Activated CD4-positive, alpha-beta memory T cell treated with anti-CD3 and anti-CD28 coated beads for 36 hours (primary cell): ENCODE results near the gene EIF2S1. TPM values are rescaled to one million over a fixed set of nuclear protein-coding genes. Genes with fewer than 3 reads are reported as not detected.
A peak's percentile ranks its signal among the peaks of the same experiment; 100 is the strongest.

Source experiments
- CTCF ChIA-PET: fragments of 350-600 bp; sonication (Branson Sonifier 250); formaldehyde crosslinking; loops from one replicate; lab custom pipeline; 2021; ENCODE audit warnings: antibody characterized with exemption, inconsistent platforms; lab: Charles Lee
- POLR2A ChIA-PET: fragments of 350-600 bp; sonication (Branson Sonifier 250); formaldehyde crosslinking; loops from one replicate; lab custom pipeline; 2021; ENCODE audit warnings: antibody characterized with exemption; lab: Charles Lee
- DNase-seq: peaks from one replicate; pipeline ENCODE4 v3.0.0-alpha.2; 2020
- H3K27ac Mint-ChIP-seq: one replicate; pipeline ENCODE4 v1.8.0; 2021; ENCODE audit warnings: mixed read lengths
- H3K27me3 Mint-ChIP-seq: one replicate; pipeline ENCODE4 v1.8.0; 2021; ENCODE audit warnings: mixed read lengths
- H3K36me3 Mint-ChIP-seq: one replicate; pipeline ENCODE4 v1.8.0; 2021; ENCODE audit warnings: mixed read lengths
- H3K4me1 Mint-ChIP-seq: one replicate; pipeline ENCODE4 v1.8.0; 2021; ENCODE audit warnings: low read depth, mixed read lengths
- H3K4me3 Mint-ChIP-seq: one replicate; pipeline ENCODE4 v1.8.0; 2021; ENCODE audit warnings: mild to moderate bottlenecking, mixed read lengths
- H3K9me3 Mint-ChIP-seq: one replicate; pipeline ENCODE4 v1.8.0; 2021; ENCODE audit warnings: mixed read lengths
- intact Hi-C: fragments of 100-400 bp; cut with micrococcal nuclease; formaldehyde crosslinking; loops from one replicate; pipeline ENCODE4 v1.15.1; 2023
- total RNA-seq, 2 experiments: library from RNA; stranded (reverse); gene quantifications; one replicate each; pipeline ENCODE4 v1.2.3, GENCODE V29; 2021

The EIF2S1 gene
- total RNA-seq, 2 experiments from 2014 or later: 238 to 240 TPM

DNA sequence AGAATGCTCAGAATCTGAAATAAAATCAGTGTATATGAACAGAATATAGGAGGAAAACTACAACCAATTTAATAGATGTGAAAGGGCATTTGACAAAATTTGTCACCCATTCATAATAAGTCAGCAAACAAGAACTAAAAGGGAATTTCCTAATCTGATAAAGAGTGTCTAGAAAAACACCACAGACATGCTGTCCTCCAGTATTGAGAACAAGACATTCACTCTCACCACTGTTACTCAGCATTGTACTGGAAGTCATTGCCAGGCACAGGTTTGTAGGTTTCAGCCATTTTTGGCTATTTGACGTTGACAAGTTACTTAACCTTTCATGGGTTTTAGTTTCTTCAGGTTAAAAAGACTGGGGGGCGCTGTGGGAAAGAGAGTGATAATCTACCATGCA, 13.2 kb downstream of the EIF2S1 start:
- H3K9me3 Mint-ChIP-seq: no peaks in the 10 kb centered on the region

DNA sequence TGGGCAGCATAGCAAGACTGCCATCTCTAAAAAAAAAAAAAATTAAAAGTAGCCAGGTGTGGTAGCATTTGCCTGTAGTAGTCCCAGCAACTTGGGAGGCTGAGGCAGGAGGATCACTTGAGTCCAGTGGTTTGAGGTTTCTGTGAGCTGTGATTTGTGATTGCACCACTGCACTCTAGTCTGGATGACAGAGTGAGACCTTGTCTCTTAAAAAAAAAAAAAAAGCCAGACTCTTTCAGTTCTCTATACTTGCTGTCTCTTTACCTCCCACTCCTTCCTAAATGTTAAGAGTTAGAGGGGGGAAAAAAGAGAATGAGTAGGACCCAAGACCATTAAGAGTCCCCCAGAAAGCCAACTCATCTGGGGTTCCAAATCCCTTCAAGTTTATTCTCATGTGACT, 17.8 kb downstream of the EIF2S1 start:
- CTCF ChIA-PET: no interaction called here
- peaks cover 58% of the 10 kb centered on the region for H3K36me3 Mint-ChIP-seq
- no peaks in the 10 kb centered on the region for H3K9me3 Mint-ChIP-seq
- POLR2A ChIA-PET: no interaction called here
- H3K4me1 Mint-ChIP-seq: peaks cover 26% of the 10 kb centered on the region
- H3K4me3 Mint-ChIP-seq: no peak overlapping the region
- peak; percentile 15 for DNase-seq
- intact Hi-C loops: no loop called here
- no peak overlapping the region for H3K27ac Mint-ChIP-seq
- no peaks in the 10 kb centered on the region for H3K27me3 Mint-ChIP-seq

More for the DNA sequence above, 13.2 kb downstream of the EIF2S1 start:
- H3K36me3 Mint-ChIP-seq: peaks cover 46% of the 10 kb centered on the region
- peak overlapping the region; percentile 86 for H3K27ac Mint-ChIP-seq
- CTCF ChIA-PET: no interaction called here
- POLR2A ChIA-PET: no interaction called here
- DNase-seq: peak; percentile 49
- H3K4me1 Mint-ChIP-seq: peaks cover 52% of the 10 kb centered on the region
- no peak overlapping the region for H3K4me3 Mint-ChIP-seq
- intact Hi-C loops: loop anchor here (1.0 kb wide), 1 partner anchor 13 kb away; the partner anchor contains the start of gene EIF2S1
- no peaks in the 10 kb centered on the region for H3K27me3 Mint-ChIP-seq

DNA sequence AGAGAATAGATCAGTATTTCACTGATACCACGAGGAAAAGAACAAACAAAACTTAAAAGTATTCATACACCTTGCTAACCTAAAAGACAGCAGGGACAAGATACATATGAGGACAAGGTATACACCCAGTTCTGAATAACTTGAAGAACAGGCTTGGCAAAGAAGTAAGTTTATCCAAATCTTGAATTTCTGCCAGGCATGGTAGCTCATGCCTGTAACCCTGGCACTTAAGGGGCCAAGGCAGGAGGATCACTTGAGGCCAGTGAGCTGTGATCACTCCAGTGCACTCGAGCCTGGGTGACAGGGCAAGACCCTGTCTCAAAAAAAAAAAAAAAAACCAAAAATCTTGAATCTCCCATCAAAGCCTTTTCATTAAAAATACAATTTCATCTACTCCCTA, 25.0 kb downstream of the EIF2S1 start:
- no peaks in the 10 kb centered on the region for H3K9me3 Mint-ChIP-seq
- H3K4me1 Mint-ChIP-seq: peaks cover 3% of the 10 kb centered on the region
- intact Hi-C loops: no loop called here
- POLR2A ChIA-PET: interaction anchor here (0.6 kb wide), 1 partner anchor 29 kb away, joined by 4 read pairs; no protein-coding TSS in a partner anchor
- DNase-seq: no peak
- H3K4me3 Mint-ChIP-seq: no peak overlapping the region
- H3K27me3 Mint-ChIP-seq: no peaks in the 10 kb centered on the region
- H3K36me3 Mint-ChIP-seq: peaks cover 52% of the 10 kb centered on the region
- H3K27ac Mint-ChIP-seq: no peak overlapping the region
- CTCF ChIA-PET: no interaction called here

DNA sequence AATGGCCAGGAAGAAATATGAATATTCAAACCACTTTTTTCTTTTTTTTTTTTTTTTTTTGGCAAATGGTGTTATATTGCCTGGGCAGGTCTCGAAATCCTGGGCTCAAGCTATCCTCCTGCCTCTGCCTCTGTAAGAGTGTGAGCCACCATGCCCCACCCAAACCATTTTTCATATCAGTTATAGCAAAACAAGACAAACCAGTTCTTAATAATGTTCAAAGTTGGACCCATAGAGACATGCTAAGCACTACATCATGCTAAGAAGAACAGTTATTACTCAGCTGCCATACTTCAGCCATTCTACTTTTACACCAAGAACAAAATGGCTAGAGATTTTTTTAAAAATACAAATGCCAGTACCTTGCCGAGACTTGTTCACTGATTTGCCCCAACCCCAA, 25.5 kb downstream of the EIF2S1 start:
- Mint-ChIP-seq H3K27me3 (no peaks in the 10 kb centered on the region), H3K4me1 (peaks cover 4% of the 10 kb centered on the region), H3K27ac (no peak overlapping the region), H3K9me3 (no peaks in the 10 kb centered on the region), H3K4me3 (no peak overlapping the region), H3K36me3 (peaks cover 50% of the 10 kb centered on the region)
- intact Hi-C loops: no loop called here
- POLR2A ChIA-PET: no interaction called here
- DNase-seq: no peak
- CTCF ChIA-PET: interaction anchor here (0.7 to 2.0 kb wide), 3 partner anchors 24 to 186 kb away, joined by 3 to 7 read pairs (median 4); partner anchors contain the start of genes ATP6V1D and EIF2S1

DNA sequence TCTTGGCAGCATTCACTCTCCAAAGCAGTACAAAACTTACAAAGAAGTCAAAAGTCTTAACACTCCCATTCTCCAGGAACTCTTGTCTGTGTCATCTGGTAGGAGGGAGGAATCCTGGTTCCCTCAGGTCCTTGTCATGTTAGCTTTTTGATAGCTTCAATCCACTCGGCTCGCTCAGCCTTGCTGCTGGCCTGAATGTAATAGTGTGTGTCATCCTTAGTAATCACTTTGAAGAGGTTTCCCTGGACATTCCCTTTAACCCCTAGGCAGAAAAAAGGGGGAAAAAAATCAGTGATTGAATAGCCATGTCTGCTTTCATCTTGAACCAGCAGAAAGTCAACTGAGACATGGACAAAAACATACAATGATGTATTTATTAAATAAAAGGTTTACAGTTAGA, 27.1 kb downstream of the EIF2S1 start:
- H3K27me3 Mint-ChIP-seq: no peaks in the 10 kb centered on the region
- intact Hi-C loops: no loop called here
- H3K36me3 Mint-ChIP-seq: peaks cover 41% of the 10 kb centered on the region
- POLR2A ChIA-PET: no interaction called here
- no peak for DNase-seq
- no peak overlapping the region for H3K27ac Mint-ChIP-seq
- no peak overlapping the region for H3K4me3 Mint-ChIP-seq
- H3K9me3 Mint-ChIP-seq: no peaks in the 10 kb centered on the region
- peaks cover 10% of the 10 kb centered on the region for H3K4me1 Mint-ChIP-seq
- CTCF ChIA-PET: interaction anchor here (0.8 to 2.0 kb wide), 2 partner anchors 28 to 184 kb away, joined by 3 to 7 read pairs; partner anchors contain the start of genes ATP6V1D and EIF2S1

DNA sequence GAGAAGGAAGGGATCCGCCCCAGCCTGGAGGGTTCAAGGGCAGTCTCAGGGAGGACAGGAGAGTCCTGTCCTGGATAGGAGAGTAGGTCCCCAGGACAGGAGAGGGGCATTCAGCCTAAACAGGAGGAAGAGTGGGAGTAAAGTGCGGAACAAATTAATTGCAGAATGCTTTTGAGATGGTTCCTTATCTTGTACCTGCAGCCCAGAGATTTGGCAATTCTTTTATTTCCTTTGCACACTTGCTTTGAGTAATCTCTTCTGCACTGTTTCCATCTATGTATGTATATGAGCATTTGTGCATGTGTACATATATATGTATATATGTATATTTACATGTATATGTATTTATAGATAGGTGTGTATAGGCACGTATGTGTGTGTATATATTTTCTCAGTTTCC, 29.1 kb downstream of the EIF2S1 start:
- POLR2A ChIA-PET: no interaction called here
- Mint-ChIP-seq H3K27ac (no peak overlapping the region), H3K4me1 (peaks cover 7% of the 10 kb centered on the region), H3K27me3 (no peaks in the 10 kb centered on the region), H3K4me3 (no peak overlapping the region), H3K9me3 (no peaks in the 10 kb centered on the region), H3K36me3 (peaks cover 27% of the 10 kb centered on the region)
- no peak for DNase-seq
- CTCF ChIA-PET: no interaction called here
- intact Hi-C loops: no loop called here

DNA sequence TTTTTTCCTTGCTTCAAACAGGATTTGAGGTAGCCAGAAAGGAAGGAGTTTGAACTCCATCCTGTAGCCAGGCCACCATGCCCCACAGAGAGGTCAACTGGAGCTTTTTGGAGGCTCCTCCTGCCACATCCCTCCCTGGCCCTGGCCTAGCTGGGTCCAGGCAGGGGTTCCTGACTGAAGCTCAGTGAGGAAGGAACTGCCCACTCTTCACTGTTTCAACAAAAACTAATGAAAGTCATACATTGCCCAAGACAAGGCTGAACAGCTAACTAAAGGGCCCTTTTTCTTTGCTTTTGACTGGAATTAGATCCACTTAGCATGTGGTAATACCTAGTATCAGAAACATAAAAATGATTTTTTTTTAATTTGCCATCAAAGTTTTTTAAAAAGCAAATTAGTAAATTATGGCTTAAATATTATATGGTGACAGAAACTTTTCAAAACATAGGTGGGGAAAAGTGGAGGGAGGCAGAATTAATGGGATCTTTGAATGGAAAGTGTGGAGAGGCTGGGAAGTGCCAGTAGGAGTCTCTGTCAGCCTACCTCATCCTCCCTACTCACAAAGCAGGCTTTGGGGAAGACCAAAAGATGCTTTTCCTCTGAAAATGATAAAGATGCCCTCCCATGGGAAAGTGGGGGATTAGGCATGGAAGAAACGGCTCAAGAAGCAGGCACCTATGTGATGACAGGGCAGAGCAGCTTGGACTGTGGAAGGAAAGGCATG, 29.8 kb downstream of the EIF2S1 start:
- H3K9me3 Mint-ChIP-seq: no peaks in the 10 kb centered on the region
- CTCF ChIA-PET: interaction anchor here (1.6 kb wide), 1 partner anchor 29 kb away, joined by 3 read pairs; no protein-coding TSS in a partner anchor
- no peak overlapping the region for H3K27ac Mint-ChIP-seq
- peaks cover 7% of the 10 kb centered on the region for H3K4me1 Mint-ChIP-seq
- POLR2A ChIA-PET: no interaction called here
- DNase-seq: no peak
- no peaks in the 10 kb centered on the region for H3K27me3 Mint-ChIP-seq
- intact Hi-C loops: no loop called here
- peaks cover 20% of the 10 kb centered on the region for H3K36me3 Mint-ChIP-seq
- H3K4me3 Mint-ChIP-seq: no peak overlapping the region

DNA sequence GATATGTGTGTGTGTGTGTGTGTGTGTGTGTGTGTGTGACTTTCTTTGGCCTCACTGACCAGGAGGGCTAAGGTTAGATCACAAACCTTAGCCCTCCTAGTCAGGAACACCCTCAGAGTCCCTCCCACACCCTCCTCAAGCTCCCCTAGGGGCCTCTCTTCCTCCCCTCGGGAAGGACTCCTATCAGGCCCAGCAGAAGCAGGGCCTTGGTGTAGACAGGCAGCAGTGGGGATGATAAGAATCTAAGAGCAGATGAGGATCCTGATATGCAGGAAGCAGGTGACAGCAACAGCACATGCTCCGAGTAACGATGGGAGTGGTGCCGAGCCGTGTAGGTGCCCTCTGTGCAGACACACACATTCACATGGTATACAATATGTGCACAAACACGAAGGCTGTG, 31.1 kb downstream of the EIF2S1 start:
- intact Hi-C loops: no loop called here
- no peaks in the 10 kb centered on the region for H3K9me3 Mint-ChIP-seq
- POLR2A ChIA-PET: no interaction called here
- H3K36me3 Mint-ChIP-seq: peaks cover 9% of the 10 kb centered on the region
- H3K4me1 Mint-ChIP-seq: peaks cover 7% of the 10 kb centered on the region
- no peak overlapping the region for H3K4me3 Mint-ChIP-seq
- no peaks in the 10 kb centered on the region for H3K27me3 Mint-ChIP-seq
- no peak overlapping the region for H3K27ac Mint-ChIP-seq
- DNase-seq: no peak
- CTCF ChIA-PET: interaction anchor here (1.4 to 1.6 kb wide), 2 partner anchors 28 to 228 kb away, joined by 3 read pairs; no protein-coding TSS in a partner anchor

DNA sequence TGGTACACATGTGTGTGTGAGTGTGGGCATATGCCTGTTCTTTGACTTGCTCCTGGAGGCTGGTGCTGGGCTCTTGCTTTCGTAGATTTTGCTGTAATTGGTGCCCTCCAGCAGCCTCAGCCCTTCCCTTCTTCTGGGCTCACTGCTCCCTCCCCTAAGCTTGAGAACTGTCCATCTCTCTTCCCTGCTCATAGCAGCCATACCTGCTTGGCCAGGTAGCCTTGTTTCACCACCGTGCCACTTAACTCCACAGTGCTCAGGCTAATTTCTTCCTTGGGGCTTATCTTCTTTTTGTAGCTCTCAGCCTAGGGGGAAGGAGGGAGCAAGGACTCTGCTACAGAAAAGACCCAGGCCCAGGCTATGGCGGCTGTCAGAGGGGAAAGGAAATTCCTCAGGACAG, 32.0 kb downstream of the EIF2S1 start:
- ChIA-PET CTCF (interaction anchor here (1.4 kb wide), 1 partner anchor 227 kb away, joined by 3 read pairs; no protein-coding TSS in a partner anchor), POLR2A (no interaction called here)
- no peak for DNase-seq
- intact Hi-C loops: no loop called here
- H3K4me3 Mint-ChIP-seq: no peak overlapping the region
- no peak overlapping the region for H3K27ac Mint-ChIP-seq
- H3K27me3 Mint-ChIP-seq: no peaks in the 10 kb centered on the region
- H3K4me1 Mint-ChIP-seq: peaks cover 7% of the 10 kb centered on the region
- peaks cover 2% of the 10 kb centered on the region for H3K36me3 Mint-ChIP-seq
- H3K9me3 Mint-ChIP-seq: no peaks in the 10 kb centered on the region

DNA sequence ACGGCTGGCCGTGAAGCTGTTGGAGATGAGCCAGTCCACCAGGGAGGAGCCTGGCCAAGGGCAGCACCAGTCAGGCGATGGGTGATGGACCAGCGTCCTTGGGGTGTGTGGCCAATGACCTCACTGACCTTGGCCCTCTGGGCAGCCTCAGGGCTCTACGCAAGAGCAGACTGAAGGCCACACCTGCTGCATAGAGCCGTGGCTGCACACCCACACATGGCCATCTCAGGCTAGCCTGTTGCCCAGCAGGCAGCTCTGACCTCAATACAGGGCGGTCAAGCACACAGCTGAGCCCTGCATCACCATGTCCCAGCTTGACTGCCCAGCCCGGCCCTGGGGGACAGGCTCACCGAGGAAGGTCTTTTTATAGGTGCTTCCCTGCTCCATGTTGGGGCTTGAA, 32.7 kb downstream of the EIF2S1 start:
- Mint-ChIP-seq H3K9me3 (no peaks in the 10 kb centered on the region), H3K4me3 (no peak overlapping the region), H3K27me3 (no peaks in the 10 kb centered on the region), H3K27ac (no peak overlapping the region), H3K36me3 (no peaks in the 10 kb centered on the region), H3K4me1 (peaks cover 7% of the 10 kb centered on the region)
- no peak for DNase-seq
- CTCF ChIA-PET: interaction anchor here (1.8 kb wide), 1 partner anchor 178 kb away, joined by 6 read pairs; no protein-coding TSS in a partner anchor
- intact Hi-C loops: no loop called here
- POLR2A ChIA-PET: no interaction called here

DNA sequence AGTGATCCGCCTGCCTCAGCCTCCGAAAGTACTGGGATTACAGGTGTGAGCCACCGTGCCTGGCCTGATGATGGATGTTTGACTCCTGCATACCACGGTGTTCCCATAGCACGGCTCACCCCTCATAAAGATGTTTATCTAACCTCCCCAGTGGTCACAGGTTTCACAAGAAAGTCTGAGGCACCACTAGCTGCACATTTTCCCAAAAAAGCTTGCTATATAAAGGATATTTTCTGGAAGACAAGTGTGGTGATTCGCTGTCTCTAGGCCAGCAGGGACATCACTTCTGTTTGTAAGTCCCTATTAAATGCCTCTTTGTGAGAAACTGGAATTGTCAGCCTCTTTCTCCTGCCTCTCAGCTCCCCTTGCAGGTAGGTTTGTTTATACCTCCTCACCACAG, 33.6 kb downstream of the EIF2S1 start:
- no peak overlapping the region for H3K4me3 Mint-ChIP-seq
- CTCF ChIA-PET: interaction anchor here (0.8 to 1.8 kb wide), 2 partner anchors 108 to 178 kb away, joined by 3 to 6 read pairs; no protein-coding TSS in a partner anchor
- H3K27ac Mint-ChIP-seq: no peak overlapping the region
- no peaks in the 10 kb centered on the region for H3K27me3 Mint-ChIP-seq
- H3K36me3 Mint-ChIP-seq: no peaks in the 10 kb centered on the region
- H3K9me3 Mint-ChIP-seq: no peaks in the 10 kb centered on the region
- peaks cover 7% of the 10 kb centered on the region for H3K4me1 Mint-ChIP-seq
- POLR2A ChIA-PET: no interaction called here
- no peak for DNase-seq
- intact Hi-C loops: no loop called here

DNA sequence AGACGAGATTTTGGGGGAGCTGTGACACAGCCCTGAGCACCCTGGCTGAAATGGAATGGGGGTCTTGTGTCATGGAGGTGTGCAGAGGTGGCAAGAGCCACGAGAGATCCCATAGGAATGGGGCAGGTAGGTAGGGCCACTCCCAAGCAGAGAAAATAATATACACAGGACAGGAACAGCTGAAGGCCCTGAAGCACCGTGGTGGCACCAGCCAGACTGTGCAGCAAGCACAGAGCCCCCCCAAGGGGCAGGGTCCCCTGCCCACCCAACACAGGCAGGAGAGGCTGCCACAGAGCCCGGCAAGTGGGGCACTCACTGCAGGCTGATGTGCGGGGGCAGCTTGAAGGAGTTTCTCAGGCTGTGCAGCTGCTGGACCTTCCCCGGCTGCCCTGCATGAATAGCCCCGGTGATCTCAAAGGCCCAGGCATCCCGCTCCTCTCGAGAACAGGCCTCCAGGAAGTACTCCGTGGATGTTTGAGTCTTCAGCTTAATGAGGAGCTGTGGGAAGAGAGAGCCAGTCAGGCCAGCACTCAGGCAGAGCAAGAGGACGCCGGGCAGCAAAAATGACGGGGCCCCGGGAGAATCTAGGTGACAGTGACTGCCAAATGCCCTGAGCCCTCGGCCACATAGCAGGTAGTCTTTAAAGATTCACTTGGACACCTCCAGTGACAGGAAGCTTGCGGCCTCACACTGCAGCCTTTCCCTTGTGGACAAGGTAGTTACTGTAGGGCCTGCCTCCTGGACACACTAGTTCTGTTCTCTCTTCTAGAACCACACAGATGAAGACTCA, 35.2 kb downstream of the EIF2S1 start:
- ChIA-PET CTCF (no interaction called here), POLR2A (no interaction called here)
- DNase-seq: no peak
- no peak overlapping the region for H3K27ac Mint-ChIP-seq
- H3K9me3 Mint-ChIP-seq: no peaks in the 10 kb centered on the region
- peaks cover 7% of the 10 kb centered on the region for H3K4me1 Mint-ChIP-seq
- no peaks in the 10 kb centered on the region for H3K36me3 Mint-ChIP-seq
- no peak overlapping the region for H3K4me3 Mint-ChIP-seq
- intact Hi-C loops: no loop called here
- H3K27me3 Mint-ChIP-seq: no peaks in the 10 kb centered on the region
